Measurements from ENCODE around the gene DAPK2. TPM values are rescaled to one million over a fixed set of nuclear protein-coding genes. Genes with fewer than 3 reads are reported as not detected.

Gene DAPK2
- total RNA-seq (8.0 and 14.4 TPM in 2 replicates), polyA plus RNA-seq (3.6 and 21.4 TPM in 2 replicates), polyA minus RNA-seq (ENCODE audit: low replicate concordance) (7.2 and 22.5 TPM in 2 replicates)
- 4.1 and 19.2 TPM in 2 replicates for polyA plus RNA-seq (2012)

DNA sequence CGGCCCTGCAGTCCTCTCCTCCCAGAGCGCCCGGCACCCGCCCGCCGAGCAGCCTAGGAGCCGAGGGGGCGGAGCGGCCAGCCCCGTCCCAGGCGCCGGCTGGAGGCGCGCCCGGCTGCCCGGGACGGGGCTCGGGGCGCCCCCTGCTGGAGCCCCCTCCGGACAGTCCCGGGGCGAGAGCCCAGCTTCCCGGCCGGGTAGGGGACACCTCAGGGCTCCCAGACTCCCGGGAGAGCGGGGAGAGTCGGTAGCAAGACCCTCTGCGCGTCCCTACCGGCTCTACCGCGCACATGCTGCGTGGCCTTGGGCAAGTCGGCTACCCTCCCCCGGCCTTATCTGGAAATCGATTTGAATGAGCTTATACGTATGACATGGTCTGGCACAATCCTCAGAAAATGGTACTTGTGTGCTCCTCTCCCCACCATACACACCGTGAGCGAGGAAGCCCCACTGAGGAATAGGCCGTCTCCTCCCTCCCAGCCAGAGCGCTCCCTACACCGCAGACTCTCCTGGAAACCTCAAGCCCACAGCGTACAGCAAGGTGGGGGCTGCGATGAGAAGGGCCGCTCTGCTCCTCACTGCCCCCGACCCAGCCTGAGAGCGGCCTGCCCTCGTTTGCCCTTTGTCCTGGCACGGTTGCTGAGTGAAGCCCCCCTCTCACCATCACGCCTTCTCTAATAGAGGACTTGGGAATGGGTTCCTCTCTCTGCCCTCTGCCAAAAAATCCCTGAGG, at the start of gene DAPK2:
Gene DAPK2, minus strand, starts transcription at position 65 of the 733 bp plus-strand sequence. CDS start 6,224 bp downstream, outside the sequence.
- Histone ChIP-seq H3K9ac (ENCODE audit: insufficient read depth, low read length) (peak within 1 kb of the TSS; percentile 51), H3K4me3 (replicated peaks in 1 of 4; ENCODE audit: control extremely low read depth in 1 of 4, insufficient read depth in 1 of 4, low read depth in 3 of 4, low read length in 4 of 4) (peak within 1 kb of the TSS; percentile 26 to 65 (median 42)), H3K4me1 (ENCODE audit: control insufficient read depth, extremely low read depth, insufficient read depth, low read length) (peaks cover 6% of the 10 kb centered on the region), H2AFZ (ENCODE audit: low read length) (peak within 1 kb of the TSS; percentile 80), H3K4me2 (ENCODE audit: extremely low read depth, insufficient read depth, low read length) (peak within 1 kb of the TSS; percentile 86), H3K27me3 (ENCODE audit: control insufficient read depth, insufficient read depth, low read length) (peaks cover 13% of the 10 kb centered on the region), H3K79me2 (ENCODE audit: control insufficient read depth, insufficient read depth, low read length) (no peaks in the 10 kb centered on the region), H3K27ac (ENCODE audit: insufficient read depth, low read length) (no peak within 1 kb of the TSS), H4K20me1 (ENCODE audit: control insufficient read depth, extremely low read depth, insufficient read depth, low read length) (no peaks in the 10 kb centered on the region), H3K36me3 (ENCODE audit: control insufficient read depth, insufficient read depth, low read length) (no peaks in the 10 kb centered on the region), H3K9me3 (ENCODE audit: control insufficient read depth, insufficient read depth, low read depth, low read length) (no peaks in the 10 kb centered on the region)
- peak; percentile 44 to 51 for DNase-seq (ENCODE audit: low read depth in 2 of 2)
- no peak for TF ChIP-seq EZH2 (IDR thresholded peaks at IDR 0.05; ENCODE audit: low read length, missing control alignments)
- TF ChIP-seq, protein P1, sequence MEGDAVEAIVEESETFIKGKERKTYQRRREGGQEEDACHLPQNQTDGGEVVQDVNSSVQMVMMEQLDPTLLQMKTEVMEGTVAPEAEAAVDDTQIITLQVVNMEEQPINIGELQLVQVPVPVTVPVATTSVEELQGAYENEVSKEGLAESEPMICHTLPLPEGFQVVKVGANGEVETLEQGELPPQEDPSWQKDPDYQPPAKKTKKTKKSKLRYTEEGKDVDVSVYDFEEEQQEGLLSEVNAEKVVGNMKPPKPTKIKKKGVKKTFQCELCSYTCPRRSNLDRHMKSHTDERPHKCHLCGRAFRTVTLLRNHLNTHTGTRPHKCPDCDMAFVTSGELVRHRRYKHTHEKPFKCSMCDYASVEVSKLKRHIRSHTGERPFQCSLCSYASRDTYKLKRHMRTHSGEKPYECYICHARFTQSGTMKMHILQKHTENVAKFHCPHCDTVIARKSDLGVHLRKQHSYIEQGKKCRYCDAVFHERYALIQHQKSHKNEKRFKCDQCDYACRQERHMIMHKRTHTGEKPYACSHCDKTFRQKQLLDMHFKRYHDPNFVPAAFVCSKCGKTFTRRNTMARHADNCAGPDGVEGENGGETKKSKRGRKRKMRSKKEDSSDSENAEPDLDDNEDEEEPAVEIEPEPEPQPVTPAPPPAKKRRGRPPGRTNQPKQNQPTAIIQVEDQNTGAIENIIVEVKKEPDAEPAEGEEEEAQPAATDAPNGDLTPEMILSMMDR (conservative IDR thresholded peaks at IDR 0.05 in 1 of 2, IDR thresholded peaks at IDR 0.05 in 1 of 2; ENCODE audit: low read depth in 1 of 2, low read length in 2 of 2): peak; percentile 41 to 57

DNA sequence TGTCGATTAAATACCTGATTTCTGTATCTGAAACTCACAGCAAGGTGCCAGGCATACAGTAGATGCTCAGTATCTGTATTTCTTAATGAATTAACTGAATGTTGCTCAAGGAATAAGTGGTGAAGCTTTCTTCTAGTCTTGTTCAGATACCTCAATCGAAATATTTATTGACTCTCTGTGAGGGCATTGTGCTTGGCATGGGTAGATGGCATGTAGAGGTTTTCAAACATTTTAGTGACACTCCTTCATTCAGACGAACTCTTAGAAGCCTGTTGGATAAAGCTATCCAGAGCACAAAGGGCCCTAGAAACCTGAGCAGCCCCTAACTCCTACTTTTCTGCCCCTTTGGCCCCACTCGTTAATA, 49.1 kb upstream of the DAPK2 start:
- no peak overlapping the region for H3K9ac ChIP-seq (ENCODE audit: insufficient read depth, low read length)
- H2AFZ ChIP-seq (ENCODE audit: low read length): peak overlapping the region; percentile 79
- no peak for DNase-seq (ENCODE audit: low read depth in 2 of 2)
- no peaks in the 10 kb centered on the region for H4K20me1 ChIP-seq (ENCODE audit: control insufficient read depth, extremely low read depth, insufficient read depth, low read length)
- peaks cover 5% of the 10 kb centered on the region for H3K4me1 ChIP-seq (ENCODE audit: control insufficient read depth, extremely low read depth, insufficient read depth, low read length)
- TF ChIP-seq, protein P1 (conservative IDR thresholded peaks at IDR 0.05 in 1 of 2, IDR thresholded peaks at IDR 0.05 in 1 of 2; ENCODE audit: low read depth in 1 of 2, low read length in 2 of 2): no peak
- TF ChIP-seq EZH2 (IDR thresholded peaks at IDR 0.05; ENCODE audit: low read length, missing control alignments): no peak
- peak overlapping the region; percentile 43 for H3K27ac ChIP-seq (ENCODE audit: insufficient read depth, low read length)
- no peaks in the 10 kb centered on the region for H3K36me3 ChIP-seq (ENCODE audit: control insufficient read depth, insufficient read depth, low read length)
- H3K79me2 ChIP-seq (ENCODE audit: control insufficient read depth, insufficient read depth, low read length): peaks cover 63% of the 10 kb centered on the region
- H3K4me2 ChIP-seq (ENCODE audit: extremely low read depth, insufficient read depth, low read length): peak overlapping the region; percentile 28
- H3K27me3 ChIP-seq (ENCODE audit: control insufficient read depth, insufficient read depth, low read length): no peaks in the 10 kb centered on the region
- peak overlapping the region in 2 of 4 experiments; percentile 39 to 78 for H3K4me3 ChIP-seq (replicated peaks in 1 of 4; ENCODE audit: control extremely low read depth in 1 of 4, insufficient read depth in 1 of 4, low read depth in 3 of 4, low read length in 4 of 4)
- no peaks in the 10 kb centered on the region for H3K9me3 ChIP-seq (ENCODE audit: control insufficient read depth, insufficient read depth, low read depth, low read length)

DNA sequence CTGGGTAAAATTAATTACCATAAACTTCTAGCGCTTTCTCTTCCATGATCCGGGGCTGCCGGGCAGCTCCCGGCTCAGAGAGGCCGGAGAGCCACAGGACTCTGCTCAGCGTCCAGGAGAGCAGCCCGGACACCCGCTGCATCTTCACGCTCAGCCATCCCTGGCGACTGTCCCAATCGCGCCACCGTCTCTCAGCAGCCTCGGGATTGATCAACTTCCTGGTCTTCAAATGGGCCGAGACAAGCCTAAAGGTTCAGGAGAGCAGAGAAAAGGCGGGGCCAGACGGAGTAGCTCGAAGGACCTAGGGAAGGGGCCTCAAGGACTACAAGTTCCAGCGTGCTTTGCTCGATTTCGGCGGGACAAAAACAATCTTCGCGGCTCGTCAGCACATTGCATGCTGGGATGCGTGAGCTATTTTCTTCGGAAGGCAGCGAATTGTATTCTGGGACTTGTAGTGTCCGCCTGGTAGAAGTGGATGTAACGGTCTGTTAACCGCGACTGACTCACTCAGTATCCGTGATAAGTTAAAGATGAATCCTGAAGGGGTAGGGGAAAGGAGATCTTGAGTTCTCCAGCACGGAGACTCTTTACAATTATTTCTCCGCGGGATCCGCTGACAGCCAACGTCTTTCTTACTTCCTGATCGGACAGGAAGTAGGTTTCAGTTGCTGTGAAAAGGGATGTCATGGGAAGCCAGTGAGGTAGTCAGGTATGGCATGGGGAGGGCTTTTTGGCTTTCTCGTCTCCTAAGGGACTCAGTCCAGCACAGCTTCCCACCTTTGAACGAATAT, 47.5 kb upstream of the DAPK2 start, which contains the start of gene CIAO2A:
Gene CIAO2A, minus strand, starts transcription at position 212 of the 791 bp plus-strand sequence. Its CDS starts 70 bp downstream, at position 142.
- H4K20me1 ChIP-seq (ENCODE audit: control insufficient read depth, extremely low read depth, insufficient read depth, low read length): no peaks in the 10 kb centered on the region
- TF ChIP-seq, protein P1 (conservative IDR thresholded peaks at IDR 0.05 in 1 of 2, IDR thresholded peaks at IDR 0.05 in 1 of 2; ENCODE audit: low read depth in 1 of 2, low read length in 2 of 2): no peak
- H3K79me2 ChIP-seq (ENCODE audit: control insufficient read depth, insufficient read depth, low read length): peaks cover 51% of the 10 kb centered on the region
- H3K4me3 ChIP-seq (replicated peaks in 1 of 4; ENCODE audit: control extremely low read depth in 1 of 4, insufficient read depth in 1 of 4, low read depth in 3 of 4, low read length in 4 of 4): peak within 1 kb of the TSS; percentile 67 to 89 (median 80)
- H3K4me1 ChIP-seq (ENCODE audit: control insufficient read depth, extremely low read depth, insufficient read depth, low read length): peaks cover 5% of the 10 kb centered on the region
- DNase-seq (ENCODE audit: low read depth in 2 of 2): peak; percentile 98 to 99
- H3K9ac ChIP-seq (ENCODE audit: insufficient read depth, low read length): peak within 1 kb of the TSS; percentile 72
- no peaks in the 10 kb centered on the region for H3K9me3 ChIP-seq (ENCODE audit: control insufficient read depth, insufficient read depth, low read depth, low read length)
- H3K27me3 ChIP-seq (ENCODE audit: control insufficient read depth, insufficient read depth, low read length): no peaks in the 10 kb centered on the region
- H3K27ac ChIP-seq (ENCODE audit: insufficient read depth, low read length): peak within 1 kb of the TSS; percentile 92
- H3K4me2 ChIP-seq (ENCODE audit: extremely low read depth, insufficient read depth, low read length): peak within 1 kb of the TSS; percentile 86
- H2AFZ ChIP-seq (ENCODE audit: low read length): peak within 1 kb of the TSS; percentile 94
- no peaks in the 10 kb centered on the region for H3K36me3 ChIP-seq (ENCODE audit: control insufficient read depth, insufficient read depth, low read length)

All from fibroblast of lung (primary cell).